ENCODE data around the gene TNFAIP1. TPM values are rescaled to one million over a fixed set of nuclear protein-coding genes. Genes with fewer than 3 reads are reported as not detected.
A peak's percentile ranks its signal among the peaks of the same experiment; 100 is the strongest.

The TNFAIP1 gene
- total and polyA plus RNA-seq, 2 of the 4 experiments (the other 2 are of a cell fraction) = 49.1 to 62.9 TPM

DNA sequence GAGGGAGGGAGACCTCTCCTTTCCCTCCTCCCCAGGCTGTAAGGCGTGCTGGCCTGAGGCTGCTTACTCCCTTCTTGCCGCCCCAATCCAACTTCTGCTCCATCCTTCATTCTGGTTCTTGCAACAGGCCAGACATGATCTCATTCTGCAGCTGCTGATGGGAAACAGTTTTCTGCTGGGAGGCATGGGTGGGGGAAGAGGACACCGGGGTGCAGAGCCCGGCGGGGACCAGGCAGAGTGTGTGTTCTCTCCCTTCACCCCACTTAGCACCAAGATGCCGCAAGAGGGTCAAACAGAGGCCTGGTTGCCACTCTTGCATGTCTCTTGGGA is 37.3 kb downstream of the TNFAIP1 start:
- Histone ChIP-seq H3K14ac (replicated peaks; ENCODE audit: low read depth, low read length) (0 out of 2 replicates have a peak overlapping the region, but pooled peaks have one; percentile 59), H3K9me1 (ENCODE audit: insufficient read depth, low read length) (peaks cover 35% of the 10 kb centered on the region), H2BK120ac (ENCODE audit: low read depth, low read length) (no peak overlapping the region), H3K27ac (ENCODE audit: insufficient read depth, low read length) (no peak overlapping the region), H2BK5ac (ENCODE audit: low read depth, low read length, poor library complexity, severe bottlenecking) (no peak overlapping the region), H3K9ac (ENCODE audit: low read depth, low read length) (0 out of 2 replicates have a peak overlapping the region, but pooled peaks have one; percentile 43), H3K23ac (ENCODE audit: low read depth, low read length) (peak overlapping the region; percentile 70; the same call in 1 of the 2 replicates), H4K8ac (ENCODE audit: low read depth in 2 of 2, low read length in 2 of 2) (no peak overlapping the region), H3K4me2 (ENCODE audit: low read depth, low read length) (peak overlapping the region; percentile 84; the same call in 1 of the 2 replicates), H3K27me3 (ENCODE audit: control insufficient read depth, insufficient read depth, low read length) (no peaks in the 10 kb centered on the region), H3K9me3 (ENCODE audit: control insufficient read depth, insufficient read depth, low read length) (no peaks in the 10 kb centered on the region), H3K56ac (ENCODE audit: extremely low read depth, insufficient read depth, low read length) (no peak overlapping the region), H2AFZ (replicated peaks; ENCODE audit: low read length, poor library complexity) (peak overlapping the region; percentile 25), H2AK5ac (ENCODE audit: low read depth, low read length) (no peak overlapping the region; the same call in 1 of the 2 replicates), H3K4me3 (ENCODE audit: insufficient read depth, low read depth, low read length) (peak overlapping the region; percentile 54; the same call in 1 of the 2 replicates), H3K79me1 (ENCODE audit: low read depth in 1 of 2, low read length in 2 of 2) (peaks cover 5 to 32% of the 10 kb centered on the region in 2 experiments; a peak in 3 of 4 replicates), H3K36me3 (ENCODE audit: control insufficient read depth, insufficient read depth, low read length) (0 out of 2 replicates have a peak, but pooled peaks cover 1% of the 10 kb centered on the region), H4K91ac (ENCODE audit: insufficient read depth, low read depth, low read length) (no peak overlapping the region), H4K20me1 (ENCODE audit: insufficient read depth, low read length) (peaks cover 31% of the 10 kb centered on the region), H2BK15ac (ENCODE audit: low read depth, low read length) (no peak overlapping the region), H3K4ac (ENCODE audit: low read depth, low read length) (no peak overlapping the region), H3K4me1 (ENCODE audit: control insufficient read depth, insufficient read depth, low read length) (peaks cover 14% of the 10 kb centered on the region; the same call in 1 of the 2 replicates), H2BK20ac (ENCODE audit: low read depth, low read length) (no peak overlapping the region), H4K5ac (ENCODE audit: low read depth, low read length) (no peak overlapping the region), H2AK9ac (replicated peaks; ENCODE audit: low read depth, low read length, poor library complexity) (no peak overlapping the region), H3K18ac (ENCODE audit: low read depth, low read length) (no peak overlapping the region)
- TF ChIP-seq NFE2L2 (IDR thresholded peaks at IDR 0.05; ENCODE audit: low read depth, low read length) = no peak
- TF ChIP-seq RAD21 (IDR thresholded peaks at IDR 0.05; ENCODE audit: low read length) = no peak
- TF ChIP-seq BHLHE40 (IDR thresholded peaks at IDR 0.05; ENCODE audit: low read depth, low read length) = no peak
- TF ChIP-seq FOS (IDR thresholded peaks at IDR 0.05; ENCODE audit: low read depth, low read length) = no peak
- TF ChIP-seq SMC3 (IDR thresholded peaks at IDR 0.05; ENCODE audit: low read depth, low read length) = no peak
- TF ChIP-seq CEBPB (IDR thresholded peaks at IDR 0.05; ENCODE audit: low read depth, low read length) = no peak
- no peak for TF ChIP-seq RFX5 (IDR thresholded peaks at IDR 0.05; ENCODE audit: low read depth, low read length)
- TF ChIP-seq RCOR1 (IDR thresholded peaks at IDR 0.05; ENCODE audit: insufficient replicate concordance, low read length) = no peak
- no peak for TF ChIP-seq MXI1 (IDR thresholded peaks at IDR 0.05; ENCODE audit: borderline replicate concordance, low read depth, low read length)
- no peak for TF ChIP-seq CHD1 (IDR thresholded peaks at IDR 0.05; ENCODE audit: low read depth, low read length)
- TF ChIP-seq USF2 (IDR thresholded peaks at IDR 0.05; ENCODE audit: low read depth, low read length) = no peak
- TF ChIP-seq, protein P1, sequence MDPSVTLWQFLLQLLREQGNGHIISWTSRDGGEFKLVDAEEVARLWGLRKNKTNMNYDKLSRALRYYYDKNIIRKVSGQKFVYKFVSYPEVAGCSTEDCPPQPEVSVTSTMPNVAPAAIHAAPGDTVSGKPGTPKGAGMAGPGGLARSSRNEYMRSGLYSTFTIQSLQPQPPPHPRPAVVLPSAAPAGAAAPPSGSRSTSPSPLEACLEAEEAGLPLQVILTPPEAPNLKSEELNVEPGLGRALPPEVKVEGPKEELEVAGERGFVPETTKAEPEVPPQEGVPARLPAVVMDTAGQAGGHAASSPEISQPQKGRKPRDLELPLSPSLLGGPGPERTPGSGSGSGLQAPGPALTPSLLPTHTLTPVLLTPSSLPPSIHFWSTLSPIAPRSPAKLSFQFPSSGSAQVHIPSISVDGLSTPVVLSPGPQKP (IDR thresholded peaks at IDR 0.05; ENCODE audit: borderline replicate concordance, low read depth, low read length) = no peak
- TF ChIP-seq MAFK (IDR thresholded peaks at IDR 0.05; ENCODE audit: low read depth, low read length) = no peak
- TF ChIP-seq MAZ (IDR thresholded peaks at IDR 0.05; ENCODE audit: borderline replicate concordance, low read depth, low read length) = no peak
- TF ChIP-seq POLR2A (IDR thresholded peaks at IDR 0.05; ENCODE audit: low read depth, low read length) = no peak
- TF ChIP-seq, protein P2, sequence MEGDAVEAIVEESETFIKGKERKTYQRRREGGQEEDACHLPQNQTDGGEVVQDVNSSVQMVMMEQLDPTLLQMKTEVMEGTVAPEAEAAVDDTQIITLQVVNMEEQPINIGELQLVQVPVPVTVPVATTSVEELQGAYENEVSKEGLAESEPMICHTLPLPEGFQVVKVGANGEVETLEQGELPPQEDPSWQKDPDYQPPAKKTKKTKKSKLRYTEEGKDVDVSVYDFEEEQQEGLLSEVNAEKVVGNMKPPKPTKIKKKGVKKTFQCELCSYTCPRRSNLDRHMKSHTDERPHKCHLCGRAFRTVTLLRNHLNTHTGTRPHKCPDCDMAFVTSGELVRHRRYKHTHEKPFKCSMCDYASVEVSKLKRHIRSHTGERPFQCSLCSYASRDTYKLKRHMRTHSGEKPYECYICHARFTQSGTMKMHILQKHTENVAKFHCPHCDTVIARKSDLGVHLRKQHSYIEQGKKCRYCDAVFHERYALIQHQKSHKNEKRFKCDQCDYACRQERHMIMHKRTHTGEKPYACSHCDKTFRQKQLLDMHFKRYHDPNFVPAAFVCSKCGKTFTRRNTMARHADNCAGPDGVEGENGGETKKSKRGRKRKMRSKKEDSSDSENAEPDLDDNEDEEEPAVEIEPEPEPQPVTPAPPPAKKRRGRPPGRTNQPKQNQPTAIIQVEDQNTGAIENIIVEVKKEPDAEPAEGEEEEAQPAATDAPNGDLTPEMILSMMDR (conservative IDR thresholded peaks at IDR 0.05; ENCODE audit: low read depth, low read length) = no peak
- dilution Hi-C loops (cut with HindIII; ENCODE audit: low sequenced_read_pairs, unreplicated experiment) (no loop called here), intact Hi-C loops (cut with micrococcal nuclease) (no loop called here), in situ Hi-C loops (cut with MboI; ENCODE audit: low sequenced_read_pairs) (no loop called here)
- ATAC-seq (ENCODE audit: low read depth) (no peak), DNase-seq (no peak)
- CTCF ChIA-PET = no interaction called here
- no CpG with 5 or more reads among the region's 6 CpGs for WGBS, 2 experiments (ENCODE audit: extremely low coverage in 2 of 2, insufficient read length in 1 of 2)
- BruUV-seq (replicated peaks) = no TSS peak
- POLR2A ChIA-PET (ENCODE audit: unreplicated experiment) = no interaction called here

Measured in IMR-90 (cell line).